ENCODE measurements around the gene PER2. TPM values are rescaled to one million over a fixed set of nuclear protein-coding genes. Genes with fewer than 3 reads are reported as not detected.

Gene PER2
- total and polyA plus RNA-seq, 9 of the 15 experiments (the other 6 are each of a cell fraction or from before 2014, with no cell fraction given), result 1.1 to 10.3 (median 2.9) TPM

GRCh38 chr2:238239863-238240756 is 48.3 kb downstream of the PER2 start, which contains the start of gene HES6 (continued):
- no peak for TF ChIP-seq ZNF699 (CRISPR knock-in tag; IDR thresholded peaks at IDR 0.05; ENCODE audit: insufficient replicate concordance)
- no peak for TF ChIP-seq GATA2 (CRISPR knock-in tag; IDR thresholded peaks at IDR 0.05)
- TF ChIP-seq BRF2 (IDR thresholded peaks at IDR 0.05; ENCODE audit: borderline replicate concordance, insufficient read depth, insufficient read length), result no peak
- TF ChIP-seq ZNF263 (CRISPR knock-in tag; IDR thresholded peaks at IDR 0.05; ENCODE audit: borderline replicate concordance), result peak; percentile 24; the same call in 1 of the 2 replicates
- TF ChIP-seq ELF1 (tag; IDR thresholded peaks at IDR 0.05), result peak; percentile 46; the same call in 1 of the 2 replicates
- peak; percentile 84 for TF ChIP-seq CXXC5 (CRISPR knock-in tag; IDR thresholded peaks at IDR 0.05)
- peak; percentile 67 for TF ChIP-seq EGR1 (conservative IDR thresholded peaks at IDR 0.05)
- no peak for TF ChIP-seq XRCC3 (IDR thresholded peaks at IDR 0.05)
- peak; percentile 78; the same call in 1 of the 2 replicates for TF ChIP-seq PHF8 (IDR thresholded peaks at IDR 0.05; ENCODE audit: borderline replicate concordance, low read length)
- TF ChIP-seq RBFOX2 (IDR thresholded peaks at IDR 0.05; ENCODE audit: low read depth, low read length), result peak; percentile 91
- TF ChIP-seq ZNF609 (CRISPR knock-in tag; IDR thresholded peaks at IDR 0.05; ENCODE audit: borderline replicate concordance), result no peak
- TF ChIP-seq E2F6 (IDR thresholded peaks at IDR 0.05; ENCODE audit: borderline replicate concordance in 1 of 2, extremely low read depth in 1 of 2, insufficient read depth in 1 of 2, insufficient read length in 1 of 2, low read depth in 1 of 2, low read length in 1 of 2, poor library complexity in 1 of 2, severe bottlenecking in 1 of 2), result peak; percentile 6 to 53
- TF ChIP-seq NKRF (IDR thresholded peaks at IDR 0.05; ENCODE audit: borderline replicate concordance), result no peak
- TF ChIP-seq NCOA2 (IDR thresholded peaks at IDR 0.05; ENCODE audit: partially characterized antibody in 2 of 2), result no peak
- TF ChIP-seq TRIM24 (IDR thresholded peaks at IDR 0.05), result peak in 1 of 2 experiments; percentile 25; a peak in 1 of 4 replicates
- no peak for TF ChIP-seq RBM39 (optimal IDR thresholded peaks at IDR 0.05; ENCODE audit: low read depth, low read length)

Data from K562 (cell line).